ENCODE measurements around the gene INSIG1.

The INSIG1 gene

DNA sequence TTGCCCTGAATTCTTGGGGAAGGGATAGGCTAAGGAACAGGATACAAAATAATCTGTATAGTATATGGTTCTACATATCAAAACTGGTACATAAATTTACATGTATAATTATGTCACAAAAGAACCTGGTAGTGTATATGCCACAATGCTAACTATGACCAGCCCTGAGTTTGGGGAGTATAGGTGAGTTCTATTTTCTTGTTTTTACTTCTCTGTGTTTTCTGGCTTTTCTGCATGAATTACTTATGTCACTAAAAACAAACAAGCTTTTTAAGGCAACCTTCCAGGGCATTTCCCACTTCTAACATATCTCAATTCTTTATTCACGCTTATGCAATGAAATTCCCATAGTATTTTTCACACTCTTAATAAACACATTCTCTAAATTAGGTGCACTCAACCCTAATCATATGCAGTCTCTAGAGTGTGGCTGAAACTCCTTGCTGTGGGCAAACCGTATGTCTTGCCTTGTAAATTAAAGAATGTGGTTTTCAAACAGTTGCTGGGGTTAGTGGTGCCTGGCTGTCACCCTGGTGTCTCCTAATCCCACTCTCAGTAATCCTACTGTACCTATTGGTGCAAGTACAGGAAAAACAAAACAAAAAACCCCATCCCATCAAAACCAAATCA lies 14.0 kb upstream of the INSIG1 start:
- Histone ChIP-seq H3K27me3 (replicated peaks; ENCODE audit: insufficient read depth, low read length) (peaks cover 37% of the 10 kb centered on the region), H3K9me2 (replicated peaks; ENCODE audit: insufficient read depth, low read length) (no peaks in the 10 kb centered on the region), H3K9me3 (replicated peaks; ENCODE audit: insufficient read depth, low read length) (no peaks in the 10 kb centered on the region), H3K36me3 (replicated peaks; ENCODE audit: insufficient read depth, low read length) (no peaks in the 10 kb centered on the region), H4K20me1 (ENCODE audit: insufficient read depth, low read length) (no peaks in the 10 kb centered on the region), H3K79me2 (ENCODE audit: low read length) (no peaks in the 10 kb centered on the region), H3K4me2 (ENCODE audit: low read depth, low read length) (no peak overlapping the region), H3K4me1 (ENCODE audit: low read length) (no peaks in the 10 kb centered on the region), H3K9ac (ENCODE audit: low read length) (no peak overlapping the region), H2AFZ (ENCODE audit: low read length) (no peak overlapping the region), H3K27ac (ENCODE audit: low read length) (no peak overlapping the region), H3K4me3 (ENCODE audit: low read length) (no peak overlapping the region), H3F3A (ENCODE audit: insufficient read depth, low read length) (no peaks in the 10 kb centered on the region)
- DNase-seq = no peak
- no peak for TF ChIP-seq EZH2phosphoT487 (IDR thresholded peaks at IDR 0.05; ENCODE audit: low read length)
- TF ChIP-seq EZH2 (optimal IDR thresholded peaks at IDR 0.05; ENCODE audit: low read depth, low read length) = no peak
- TF ChIP-seq, protein P1, sequence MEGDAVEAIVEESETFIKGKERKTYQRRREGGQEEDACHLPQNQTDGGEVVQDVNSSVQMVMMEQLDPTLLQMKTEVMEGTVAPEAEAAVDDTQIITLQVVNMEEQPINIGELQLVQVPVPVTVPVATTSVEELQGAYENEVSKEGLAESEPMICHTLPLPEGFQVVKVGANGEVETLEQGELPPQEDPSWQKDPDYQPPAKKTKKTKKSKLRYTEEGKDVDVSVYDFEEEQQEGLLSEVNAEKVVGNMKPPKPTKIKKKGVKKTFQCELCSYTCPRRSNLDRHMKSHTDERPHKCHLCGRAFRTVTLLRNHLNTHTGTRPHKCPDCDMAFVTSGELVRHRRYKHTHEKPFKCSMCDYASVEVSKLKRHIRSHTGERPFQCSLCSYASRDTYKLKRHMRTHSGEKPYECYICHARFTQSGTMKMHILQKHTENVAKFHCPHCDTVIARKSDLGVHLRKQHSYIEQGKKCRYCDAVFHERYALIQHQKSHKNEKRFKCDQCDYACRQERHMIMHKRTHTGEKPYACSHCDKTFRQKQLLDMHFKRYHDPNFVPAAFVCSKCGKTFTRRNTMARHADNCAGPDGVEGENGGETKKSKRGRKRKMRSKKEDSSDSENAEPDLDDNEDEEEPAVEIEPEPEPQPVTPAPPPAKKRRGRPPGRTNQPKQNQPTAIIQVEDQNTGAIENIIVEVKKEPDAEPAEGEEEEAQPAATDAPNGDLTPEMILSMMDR (IDR thresholded peaks at IDR 0.05; ENCODE audit: low read length) = no peak

DNA sequence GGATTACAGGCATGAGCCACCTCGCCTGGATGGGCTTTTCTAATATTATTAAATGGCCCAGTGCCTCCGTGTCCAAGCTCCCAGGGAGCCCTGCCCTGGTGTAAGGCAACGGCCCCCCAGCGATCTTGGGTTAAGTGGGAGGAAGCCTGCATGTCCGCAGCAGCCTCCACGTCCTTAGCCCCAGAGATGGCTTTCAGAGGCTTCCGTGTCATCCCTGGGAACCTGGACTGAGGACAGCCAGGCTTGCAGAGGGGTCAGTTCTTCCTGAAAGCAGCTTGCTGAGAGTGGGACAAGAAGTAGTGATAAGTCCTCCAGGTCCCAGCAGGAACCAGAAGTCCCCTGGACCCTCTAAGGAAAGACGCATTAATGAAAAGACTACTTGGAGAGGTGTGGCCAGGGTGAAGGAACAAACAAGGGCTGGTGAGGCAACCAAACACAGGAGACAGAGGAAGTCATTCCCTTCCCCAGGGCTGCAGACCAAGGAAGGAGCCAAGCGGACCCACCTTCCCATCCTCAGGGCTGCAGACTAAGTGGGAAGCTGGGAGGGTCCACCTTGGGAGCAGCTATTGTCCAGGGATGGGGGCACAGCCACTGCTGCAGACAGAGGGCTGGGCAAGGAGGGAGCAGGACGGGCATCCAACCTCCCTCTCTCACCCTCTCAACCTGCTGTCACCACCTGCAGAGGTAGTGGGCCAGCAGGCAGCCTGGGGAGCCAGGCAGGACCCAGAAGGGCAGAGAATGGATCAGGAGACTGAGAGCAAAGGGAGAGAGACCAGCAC lies 13.0 kb upstream of the INSIG1 start:
- TF ChIP-seq, protein P1 (IDR thresholded peaks at IDR 0.05; ENCODE audit: low read length) = no peak
- TF ChIP-seq EZH2 (optimal IDR thresholded peaks at IDR 0.05; ENCODE audit: low read depth, low read length) (no peak), EZH2phosphoT487 (IDR thresholded peaks at IDR 0.05; ENCODE audit: low read length) (no peak)
- Histone ChIP-seq H2AFZ (ENCODE audit: low read length) (no peak overlapping the region), H3K27me3 (replicated peaks; ENCODE audit: insufficient read depth, low read length) (peaks cover 30% of the 10 kb centered on the region; the same call in 1 of the 2 replicates), H3K27ac (ENCODE audit: low read length) (no peak overlapping the region), H3K9me2 (replicated peaks; ENCODE audit: insufficient read depth, low read length) (no peaks in the 10 kb centered on the region), H3K79me2 (ENCODE audit: low read length) (no peaks in the 10 kb centered on the region), H4K20me1 (ENCODE audit: insufficient read depth, low read length) (no peaks in the 10 kb centered on the region), H3K36me3 (replicated peaks; ENCODE audit: insufficient read depth, low read length) (no peaks in the 10 kb centered on the region), H3K4me1 (ENCODE audit: low read length) (no peaks in the 10 kb centered on the region), H3K4me2 (ENCODE audit: low read depth, low read length) (no peak overlapping the region), H3K4me3 (ENCODE audit: low read length) (no peak overlapping the region), H3K9ac (ENCODE audit: low read length) (no peak overlapping the region), H3F3A (ENCODE audit: insufficient read depth, low read length) (no peaks in the 10 kb centered on the region), H3K9me3 (replicated peaks; ENCODE audit: insufficient read depth, low read length) (no peaks in the 10 kb centered on the region)
- DNase-seq = no peak

DNA sequence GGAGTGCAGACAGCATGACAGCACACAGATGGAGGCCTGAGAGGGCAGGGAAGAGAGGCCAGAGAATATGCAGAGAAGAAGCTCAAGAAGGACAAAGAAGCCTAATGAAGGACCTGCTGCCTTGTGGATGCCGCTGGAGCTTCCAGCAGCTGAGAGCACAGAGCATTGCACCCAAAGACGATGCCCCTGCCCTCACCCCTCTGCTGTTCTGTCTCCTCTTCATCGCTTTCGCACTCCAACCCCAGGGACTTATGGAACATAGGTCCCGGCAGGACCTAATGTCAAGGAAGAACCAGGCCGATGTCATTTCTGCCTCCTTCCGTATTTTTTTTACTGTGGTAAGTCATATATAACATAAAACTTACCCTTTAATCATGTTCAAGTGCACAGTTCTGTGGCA lies 12.3 kb upstream of the INSIG1 start:
- Histone ChIP-seq H3K79me2 (ENCODE audit: low read length) (no peaks in the 10 kb centered on the region), H3K36me3 (replicated peaks; ENCODE audit: insufficient read depth, low read length) (no peaks in the 10 kb centered on the region), H3K27me3 (replicated peaks; ENCODE audit: insufficient read depth, low read length) (peaks cover 24% of the 10 kb centered on the region; the same call in 1 of the 2 replicates), H3K4me3 (ENCODE audit: low read length) (no peak overlapping the region), H3F3A (ENCODE audit: insufficient read depth, low read length) (no peaks in the 10 kb centered on the region), H3K9me2 (replicated peaks; ENCODE audit: insufficient read depth, low read length) (no peaks in the 10 kb centered on the region), H3K27ac (ENCODE audit: low read length) (no peak overlapping the region), H2AFZ (ENCODE audit: low read length) (no peak overlapping the region), H3K9me3 (replicated peaks; ENCODE audit: insufficient read depth, low read length) (no peaks in the 10 kb centered on the region), H3K9ac (ENCODE audit: low read length) (no peak overlapping the region), H3K4me2 (ENCODE audit: low read depth, low read length) (no peak overlapping the region), H3K4me1 (ENCODE audit: low read length) (no peaks in the 10 kb centered on the region), H4K20me1 (ENCODE audit: insufficient read depth, low read length) (no peaks in the 10 kb centered on the region)
- no peak for DNase-seq
- no peak for TF ChIP-seq EZH2phosphoT487 (IDR thresholded peaks at IDR 0.05; ENCODE audit: low read length)
- no peak for TF ChIP-seq EZH2 (optimal IDR thresholded peaks at IDR 0.05; ENCODE audit: low read depth, low read length)
- TF ChIP-seq, protein P1 (IDR thresholded peaks at IDR 0.05; ENCODE audit: low read length) = no peak
